Measurements from ENCODE around the gene CHRM1.

Gene CHRM1

DNA sequence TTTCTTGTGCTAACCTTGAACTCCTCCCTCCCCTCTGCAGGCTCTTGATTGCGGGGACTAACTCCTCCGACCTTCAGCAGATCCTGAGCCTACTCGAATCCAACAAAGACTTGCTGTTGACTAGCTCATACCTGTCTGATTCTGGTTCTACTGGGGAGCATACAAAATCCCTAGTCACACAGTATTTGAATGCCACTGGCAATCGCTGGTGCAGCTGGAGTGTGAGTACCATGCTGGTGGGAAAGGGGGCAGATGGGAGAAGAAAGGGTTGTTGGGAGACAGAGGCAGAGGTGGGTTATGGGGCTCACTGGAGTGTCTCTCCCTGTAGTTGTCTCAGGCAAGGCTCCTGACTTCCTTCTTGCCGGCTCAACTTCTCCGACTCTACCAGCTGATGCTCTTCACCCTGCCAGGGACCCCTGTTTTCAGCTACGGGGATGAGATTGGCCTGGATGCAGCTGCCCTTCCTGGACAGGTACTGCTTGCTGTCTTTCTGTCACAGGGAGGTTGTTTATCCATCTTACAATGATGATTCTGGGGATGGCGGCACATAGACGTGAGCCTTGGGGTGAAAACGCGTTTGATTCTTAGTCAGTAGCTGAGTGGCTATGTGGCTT, 35.9 kb downstream of the CHRM1 start:
- no peak for TF ChIP-seq CTCF (IDR thresholded peaks at IDR 0.05; ENCODE audit: extremely low read depth, insufficient read depth, missing control alignments)
- in situ Hi-C loops (cut with MboI; ENCODE audit: low pct_unique_long_range_greater_than_20kb, low sequenced_read_pairs, unreplicated experiment), result no loop called here
- no peak for DNase-seq (ENCODE audit: low spot score)

- no peak for TF ChIP-seq CTCF (IDR thresholded peaks at IDR 0.05; ENCODE audit: extremely low read depth, insufficient read depth, missing control alignments)
- in situ Hi-C loops (cut with MboI; ENCODE audit: low pct_unique_long_range_greater_than_20kb, low sequenced_read_pairs, unreplicated experiment), result no loop called here
- DNase-seq (ENCODE audit: low spot score), result no peak
Measured at GRCh38 chr11:62883673-62884072, 37.5 kb downstream of the CHRM1 start.

- no peak for DNase-seq (ENCODE audit: low spot score)
- in situ Hi-C loops (cut with MboI; ENCODE audit: low pct_unique_long_range_greater_than_20kb, low sequenced_read_pairs, unreplicated experiment), result no loop called here
- no peak for TF ChIP-seq CTCF (IDR thresholded peaks at IDR 0.05; ENCODE audit: extremely low read depth, insufficient read depth, missing control alignments)
Measured at GRCh38 chr11:62882788-62883501, 38.2 kb downstream of the CHRM1 start.

DNA sequence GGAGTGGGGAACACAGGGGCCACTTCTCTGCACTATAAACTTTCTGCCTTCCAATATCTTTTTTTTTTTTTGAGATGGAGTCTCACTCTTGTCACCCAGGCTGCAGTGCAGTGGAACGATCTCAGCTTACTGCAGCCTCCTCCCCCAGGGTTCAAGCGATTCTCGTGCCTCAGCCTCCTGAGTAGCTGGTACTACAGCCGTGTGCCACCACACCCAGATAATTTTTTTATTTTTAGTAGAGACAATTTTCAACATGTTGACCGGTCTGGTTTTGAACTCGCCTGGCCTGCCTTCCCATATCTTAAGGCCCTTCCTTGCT, 38.8 kb downstream of the CHRM1 start:
- DNase-seq (ENCODE audit: low spot score), result no peak
- no peak for TF ChIP-seq CTCF (IDR thresholded peaks at IDR 0.05; ENCODE audit: extremely low read depth, insufficient read depth, missing control alignments)
- in situ Hi-C loops (cut with MboI; ENCODE audit: low pct_unique_long_range_greater_than_20kb, low sequenced_read_pairs, unreplicated experiment), result no loop called here

DNA sequence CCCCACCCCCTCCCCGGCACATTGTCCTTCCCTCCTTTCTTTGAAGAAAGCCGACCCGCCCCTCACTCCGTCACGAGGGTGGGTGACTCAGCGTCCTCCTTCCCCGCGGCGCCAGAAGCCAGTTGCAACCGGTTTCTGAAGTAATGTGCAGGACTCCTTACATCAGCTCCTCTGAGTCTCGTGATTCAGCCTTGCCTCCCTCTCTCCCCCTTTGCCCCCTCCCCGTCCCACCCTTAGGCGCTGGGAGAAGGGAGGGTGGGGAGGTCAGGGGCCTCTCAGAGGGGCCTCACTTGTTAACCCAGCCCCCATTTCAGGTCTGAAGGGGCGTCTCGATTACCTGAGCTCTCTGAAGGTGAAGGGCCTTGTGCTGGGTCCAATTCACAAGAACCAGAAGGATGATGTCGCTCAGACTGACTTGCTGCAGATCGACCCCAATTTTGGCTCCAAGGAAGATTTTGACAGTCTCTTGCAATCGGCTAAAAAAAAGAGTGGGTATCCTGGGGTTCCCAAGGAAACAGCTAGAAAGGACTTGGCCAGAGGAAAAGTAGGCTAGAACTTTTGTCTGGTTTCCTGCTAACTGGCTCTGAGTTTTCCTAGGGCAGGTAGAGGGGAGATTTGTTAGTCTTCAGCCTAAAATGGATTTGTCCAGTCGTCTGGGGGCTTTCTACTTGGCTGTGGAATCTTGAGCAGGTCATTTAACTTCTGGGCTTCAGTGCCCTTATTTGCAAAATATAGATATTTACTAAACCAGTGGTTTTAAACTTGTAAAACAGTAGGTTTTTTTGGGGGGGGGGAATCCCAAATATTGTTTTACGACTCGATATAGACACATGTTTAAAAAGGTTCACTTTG, 39.4 kb downstream of the CHRM1 start:
- in situ Hi-C loops (cut with MboI; ENCODE audit: low pct_unique_long_range_greater_than_20kb, low sequenced_read_pairs, unreplicated experiment), result no loop called here
- no peak for TF ChIP-seq CTCF (IDR thresholded peaks at IDR 0.05; ENCODE audit: extremely low read depth, insufficient read depth, missing control alignments)
- peak; percentile 90 for DNase-seq (ENCODE audit: low spot score)

DNA sequence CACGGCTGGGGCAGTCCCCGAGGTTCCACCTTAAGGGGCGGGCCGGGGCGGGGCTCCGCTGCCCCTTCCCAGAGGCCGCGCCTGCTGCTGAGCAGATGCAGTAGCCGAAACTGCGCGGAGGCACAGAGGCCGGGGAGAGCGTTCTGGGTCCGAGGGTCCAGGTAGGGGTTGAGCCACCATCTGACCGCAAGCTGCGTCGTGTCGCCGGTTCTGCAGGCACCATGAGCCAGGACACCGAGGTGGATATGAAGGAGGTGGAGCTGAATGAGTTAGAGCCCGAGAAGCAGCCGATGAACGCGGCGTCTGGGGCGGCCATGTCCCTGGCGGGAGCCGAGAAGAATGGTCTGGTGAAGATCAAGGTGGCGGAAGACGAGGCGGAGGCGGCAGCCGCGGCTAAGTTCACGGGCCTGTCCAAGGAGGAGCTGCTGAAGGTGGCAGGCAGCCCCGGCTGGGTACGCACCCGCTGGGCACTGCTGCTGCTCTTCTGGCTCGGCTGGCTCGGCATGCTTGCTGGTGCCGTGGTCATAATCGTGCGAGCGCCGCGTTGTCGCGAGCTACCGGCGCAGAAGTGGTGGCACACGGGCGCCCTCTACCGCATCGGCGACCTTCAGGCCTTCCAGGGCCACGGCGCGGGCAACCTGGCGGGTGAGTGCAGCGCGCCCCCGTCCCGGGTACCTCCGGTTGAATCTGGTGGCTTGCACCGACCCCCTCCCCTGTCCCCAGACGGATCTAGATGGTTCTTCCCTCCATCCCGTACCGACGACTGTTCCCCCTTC, 40.2 kb downstream of the CHRM1 start, which contains the start of gene SLC3A2:
TSS of gene SLC3A2 (plus strand) at position 94 of the 776 bp plus-strand sequence. CDS start at position 222, 128 bp downstream.
- in situ Hi-C loops (cut with MboI; ENCODE audit: low pct_unique_long_range_greater_than_20kb, low sequenced_read_pairs, unreplicated experiment), result no loop called here
- DNase-seq (ENCODE audit: low spot score), result peak; percentile 88
- peak; percentile 95 for TF ChIP-seq CTCF (IDR thresholded peaks at IDR 0.05; ENCODE audit: extremely low read depth, insufficient read depth, missing control alignments)
